A549 (cell line): ENCODE data around the gene ENKUR.

Experiments
- POLR2AphosphoS2 ChIP-seq: conservative IDR thresholded peaks from 2 replicates; pipeline ENCODE4 v1.6.1; 2012; ENCODE audit warnings: low read length, improper control_type of control experiment, inconsistent platforms
- RCOR1 ChIP-seq: fragments of 150-350 bp; IDR thresholded peaks from 2 replicates; pipeline ENCODE4 v1.6.1; 2014; ENCODE audit warnings: antibody characterized with exemption, low read length, low read depth
- SMC3 ChIP-seq: fragments of >200 bp; sonication (Bioruptor Twin); formaldehyde crosslinking; IDR thresholded peaks from 3 replicates; pipeline ENCODE4 v1.6.1; 2018; ENCODE audit warnings: inconsistent platforms
- SREBF2 ChIP-seq: fragments of 450-650 bp; IDR thresholded peaks from 2 replicates; pipeline ENCODE4 v1.6.1; 2014; ENCODE audit warnings: mild to moderate bottlenecking, moderate library complexity

GRCh38 chr10:24989867-24990266 is 26.1 kb downstream of the ENKUR start:
- TF ChIP-seq SMC3 (peak; percentile 85), RCOR1 (no peak), POLR2AphosphoS2 (no peak), SREBF2 (no peak)
